Body of pancreas (tissue), 4 donors: ENCODE measurements around the gene RBBP8NL. TPM values are rescaled to one million over a fixed set of nuclear protein-coding genes. Genes with fewer than 3 reads are reported as not detected.

Experiments
- ATAC-seq: fragments of 150-250 bp; one replicate; pipeline ENCODE4 v1.9.1; 2016
- DNase-seq, 4 donors: peaks; one replicate each; pipeline ENCODE4 v3.0.0-alpha.2; 2019
- H3K27ac ChIP-seq, 4 donors: fragments of 200-600 bp; sonication (generic); 1 replicate in 3 of 4; 2 replicates in 1 of 4; pipeline versions ENCODE4 v1.5.1 to v1.6.1; 2016 to 2019; ENCODE audit warnings: mild to moderate bottlenecking in 1 of 4, mixed read lengths in 1 of 4, moderate library complexity in 1 of 4
- H3K27me3 ChIP-seq, 2 donors: fragments of 200-600 bp; sonication (generic); one replicate each; pipeline ENCODE4 v1.6.0; 2016; ENCODE audit warnings: mild to moderate bottlenecking in 1 of 2
- H3K36me3 ChIP-seq, 2 donors: fragments of 200-600 bp; sonication (generic); replicated peaks in 1 of 2; 2 replicates each; pipeline ENCODE4 v1.5.1; 2016; ENCODE audit warnings: low read depth in 2 of 2; ENCODE audit not compliant: insufficient read depth in 1 of 2
- H3K4me1 ChIP-seq: fragments of 200-600 bp; sonication (generic); one replicate; pipeline ENCODE4 v1.6.0; 2016
- H3K4me3 ChIP-seq, 2 donors: fragments of 200-600 bp; sonication (generic); 1 replicate in 1 of 2; 2 replicates in 1 of 2; pipeline ENCODE4 v1.5.1; 2016 to 2019
- H3K9me3 ChIP-seq, 3 donors: fragments of 200-600 bp; sonication (generic); 1 replicate in 2 of 3; 2 replicates in 1 of 3; pipeline ENCODE4 v1.5.1; 2016
- CTCF ChIP-seq, 7 experiments: fragments of 450-650 bp in 4 of 7; fragments of 200-600 bp in 3 of 7; sonication (generic) in 3 of 7; IDR thresholded peaks; one replicate each; pipeline ENCODE4 v1.5.1; 2016 to 2019; ENCODE audit warnings: antibody characterized with exemption in 7 of 7
- POLR2A ChIP-seq, 3 donors: fragments of 450-650 bp; IDR thresholded peaks; one replicate each; pipeline ENCODE4 v1.6.1; 2016; ENCODE audit warnings: antibody characterized with exemption in 3 of 3, mild to moderate bottlenecking in 2 of 3
- WGBS, 2 donors: methylation state at CpG; one replicate each; pipeline ENCODE4 v1.1.5; 2017; 5-methylcytosine and 5-hydroxymethylcytosine counted together
- intact Hi-C: fragments of 100-400 bp; cut with DNase I; formaldehyde crosslinking; loops from one replicate; pipeline ENCODE4 v1.15.1; 2023
- total RNA-seq, 2 donors: library from RNA; depleted of rRNA; stranded (reverse); fragments of >200 nt; gene quantifications; one replicate each; pipeline ENCODE4 v1.1.0, GENCODE V29; 2016

The RBBP8NL gene
- total RNA-seq, 2 donors from 2014 or later: 2.3 TPM

- no peak overlapping the region for H3K4me3 ChIP-seq
- TF ChIP-seq CTCF (IDR thresholded peaks at IDR 0.05): no peak
- TF ChIP-seq POLR2A (IDR thresholded peaks at IDR 0.05): no peak
- WGBS, 2 donors: 61 to 85% methylated on average over 5 to 16 of the region's 16 CpGs
- intact Hi-C loops: no loop called here
- H3K9me3 ChIP-seq: no peaks in the 10 kb centered on the region
- no peaks in the 10 kb centered on the region for H3K4me1 ChIP-seq
- no peaks in the 10 kb centered on the region for H3K36me3 ChIP-seq
- DNase-seq (no peak), ATAC-seq (no peak)
- no peaks in the 10 kb centered on the region for H3K27me3 ChIP-seq
- no peak overlapping the region for H3K27ac ChIP-seq
These were observed 14.7 kb upstream of the RBBP8NL start for GRCh38 chr20:62441987-62442539.

- no peak for DNase-seq
- H3K4me1 ChIP-seq: no peaks in the 10 kb centered on the region
- no peak for TF ChIP-seq POLR2A (IDR thresholded peaks at IDR 0.05)
- no peak for TF ChIP-seq CTCF (IDR thresholded peaks at IDR 0.05)
These were observed 11.9 kb upstream of the RBBP8NL start for GRCh38 chr20:62439218-62439617.

GRCh38 chr20:62437927-62438326, 10.6 kb upstream of the RBBP8NL start:
- no peak for DNase-seq
- intact Hi-C loops: no loop called here
- Histone ChIP-seq H3K27me3 (no peaks in the 10 kb centered on the region), H3K27ac (no peak overlapping the region), H3K36me3 (no peaks in the 10 kb centered on the region), H3K4me1 (no peaks in the 10 kb centered on the region), H3K4me3 (no peak overlapping the region), H3K9me3 (no peaks in the 10 kb centered on the region)
- ATAC-seq: no peak
- 86 to 91% methylated on average over 13 to 24 of the region's 24 CpGs for WGBS, 2 donors
- TF ChIP-seq POLR2A (IDR thresholded peaks at IDR 0.05) (no peak), CTCF (IDR thresholded peaks at IDR 0.05) (no peak)

More at GRCh38 chr20:62439218-62439617, 11.9 kb upstream of the RBBP8NL start:
- Histone ChIP-seq H3K36me3 (no peaks in the 10 kb centered on the region), H3K9me3 (no peaks in the 10 kb centered on the region), H3K4me3 (no peak overlapping the region), H3K27me3 (no peaks in the 10 kb centered on the region), H3K27ac (no peak overlapping the region)
- ATAC-seq: no peak
- intact Hi-C loops: no loop called here
- 66 to 79% methylated on average over 4 to 5 of the region's 5 CpGs for WGBS, 2 donors

- DNase-seq (no peak), ATAC-seq (no peak)
- Histone ChIP-seq H3K9me3 (no peaks in the 10 kb centered on the region), H3K4me1 (no peaks in the 10 kb centered on the region), H3K36me3 (no peaks in the 10 kb centered on the region), H3K27me3 (no peaks in the 10 kb centered on the region), H3K4me3 (no peak overlapping the region), H3K27ac (no peak overlapping the region)
- 77% methylated on average over 8 to 10 of the region's 12 CpGs for WGBS, 2 donors
- TF ChIP-seq CTCF (IDR thresholded peaks at IDR 0.05): no peak
- TF ChIP-seq POLR2A (IDR thresholded peaks at IDR 0.05): no peak
- intact Hi-C loops: no loop called here
These were observed 10.2 kb upstream of the RBBP8NL start for GRCh38 chr20:62437496-62437895.

GRCh38 chr20:62436692-62437091, 9.4 kb upstream of the RBBP8NL start:
- ATAC-seq (no peak), DNase-seq (no peak)
- TF ChIP-seq POLR2A (IDR thresholded peaks at IDR 0.05) (no peak), CTCF (IDR thresholded peaks at IDR 0.05) (no peak)
- H3K27ac ChIP-seq: no peak overlapping the region
- intact Hi-C loops: no loop called here
- 81 to 89% methylated on average over 3 of the region's 3 CpGs for WGBS, 2 donors
- H3K9me3 ChIP-seq: no peaks in the 10 kb centered on the region
- no peaks in the 10 kb centered on the region for H3K4me1 ChIP-seq
- H3K4me3 ChIP-seq: no peak overlapping the region
- no peaks in the 10 kb centered on the region for H3K36me3 ChIP-seq
- no peaks in the 10 kb centered on the region for H3K27me3 ChIP-seq
